K562 (cell line): ENCODE results near the gene ID4. TPM values are rescaled to one million over a fixed set of nuclear protein-coding genes. Genes with fewer than 3 reads are reported as not detected.

Experiments used
- ATAC-seq: fragments of 200-7000 bp; cut with Tn5 transposase; 3 replicates; pipeline ENCODE4 v1.9.1; 2020; ENCODE audit warnings: moderate library complexity
- BruUV-seq: library from RNA; stranded (reverse); fragments of 400-500 nt; replicated peaks from 2 replicates; lab custom pipeline; 2021; lab: Mats Ljungman, UMichigan
- CTCF ChIA-PET: fragments of 300-600 bp; formaldehyde crosslinking; extraction: SDS; loops from one replicate; lab custom pipeline; 2021; ENCODE audit warnings: low intra/inter-chr PET ratio; lab: Yijun Ruan, JAX
- POLR2A ChIA-PET: fragments of 300-600, 350-650 bp; sonication (Branson Sonifier 250); formaldehyde crosslinking; extraction: SDS; loops from one replicate; lab custom pipeline; 2021; ENCODE audit warnings: antibody characterized with exemption, inconsistent platforms; lab: Yijun Ruan, JAX
- DNase-seq, 4 experiments: peaks; one replicate each; pipeline versions ENCODE4 v3.0.0 to v3.0.0-alpha.2; 2011 to 2018; ENCODE audit warnings: low spot score in 3 of 4, mixed read lengths in 3 of 4; ENCODE audit errors: extremely low read depth in 1 of 4
- FAIRE-seq: peaks from 2 replicates; lab custom pipeline; 2011; peaks lifted over from hg19 to GRCh38; lab: Jason Lieb, UNC
- H2AFZ ChIP-seq: 2 replicates; pipeline ENCODE4 v1.6.0; 2011; ENCODE audit warnings: low read depth, low read length, control low read depth, inconsistent platforms
- H3K27ac ChIP-seq: fragments of 200-600 bp; 3 replicates; pipeline ENCODE4 v1.8.0; 2011; ENCODE audit warnings: low read depth, mild to moderate bottlenecking, control low read depth, inconsistent platforms, low read length, moderate library complexity, mixed read lengths; ENCODE audit errors: extremely low read depth
- H3K27me3 ChIP-seq, 2 experiments: fragments of 300-600 bp in 1 of 2; 2 replicates in 1 of 2; 3 replicates in 1 of 2; pipeline versions ENCODE4 v1.6.0 to v1.8.0; 2011; ENCODE audit warnings: inconsistent platforms in 2 of 2, low read length in 2 of 2, mild to moderate bottlenecking in 1 of 2, mixed read lengths in 1 of 2, moderate library complexity in 1 of 2; ENCODE audit not compliant: control insufficient read depth in 2 of 2, insufficient read depth in 2 of 2
- H3K36me3 ChIP-seq: fragments of 300-600 bp; 3 replicates; pipeline ENCODE4 v1.8.0; 2011; ENCODE audit warnings: mild to moderate bottlenecking, low read length, inconsistent platforms; ENCODE audit not compliant: control insufficient read depth, insufficient read depth
- H3K4me1 ChIP-seq, 2 experiments: fragments of 200-600 bp in 1 of 2; replicated peaks in 1 of 2; 2 replicates in 1 of 2; 3 replicates in 1 of 2; pipeline versions ENCODE4 v1.5.1 to v1.8.0; 2011; ENCODE audit warnings: inconsistent platforms in 2 of 2, low read length in 2 of 2, mild to moderate bottlenecking in 1 of 2, mixed read lengths in 1 of 2, moderate library complexity in 1 of 2; ENCODE audit not compliant: control insufficient read depth in 2 of 2, insufficient read depth in 2 of 2
- H3K4me2 ChIP-seq: 2 replicates; pipeline ENCODE4 v1.6.1; 2011; ENCODE audit warnings: low read length, control low read depth, inconsistent platforms, mixed read lengths; ENCODE audit not compliant: insufficient read depth
- H3K4me3 ChIP-seq: fragments of 200-600 bp; sonication (generic), shearing (Covaris generic); 2 replicates; pipeline ENCODE4 v1.5.1; 2016; ENCODE audit warnings: control low read depth, inconsistent platforms
- H3K79me2 ChIP-seq: fragments of 200-600 bp; 3 replicates; pipeline ENCODE4 v1.8.0; 2011; ENCODE audit warnings: low read length, inconsistent platforms; ENCODE audit not compliant: control insufficient read depth, insufficient read depth
- H3K9ac ChIP-seq, 2 experiments: 2 replicates each; pipeline versions ENCODE4 v1.6.0 to v1.6.1; 2011; ENCODE audit warnings: low read depth in 2 of 2, low read length in 2 of 2, control low read depth in 1 of 2, inconsistent platforms in 1 of 2, mild to moderate bottlenecking in 1 of 2, mixed read lengths in 1 of 2; ENCODE audit not compliant: insufficient read depth in 1 of 2
- H3K9me1 ChIP-seq: one replicate; pipeline ENCODE4 v1.6.0; 2011; ENCODE audit warnings: inconsistent platforms, mild to moderate bottlenecking, low read length, moderate library complexity; ENCODE audit not compliant: control insufficient read depth, insufficient read depth
- H3K9me3 ChIP-seq: replicated peaks from 2 replicates; pipeline ENCODE4 v1.5.1; 2011; ENCODE audit warnings: low read depth, low read length, inconsistent platforms; ENCODE audit not compliant: control insufficient read depth, insufficient read depth
- H4K20me1 ChIP-seq: replicated peaks from 2 replicates; pipeline ENCODE4 v1.6.1; 2011; ENCODE audit warnings: low read length, inconsistent platforms, mixed read lengths; ENCODE audit not compliant: control insufficient read depth, insufficient read depth
- BRD4 ChIP-seq: fragments of 200-600 bp; sonication (generic); IDR thresholded peaks from 2 replicates; pipeline ENCODE4 v1.6.1; 2017; ENCODE audit warnings: inconsistent platforms
- CXXC5 ChIP-seq: fragments of 250-450 bp; sonication (Bioruptor Pico); IDR thresholded peaks from 2 replicates; pipeline ENCODE4 v1.8.0; 2022; ENCODE audit warnings: inconsistent platforms, mild to moderate bottlenecking, moderate library complexity
- DMBX1 ChIP-seq: fragments of 250-450 bp; sonication (Bioruptor Pico); IDR thresholded peaks from 2 replicates; pipeline ENCODE4 v1.8.0; 2022; ENCODE audit warnings: inconsistent platforms, mild to moderate bottlenecking, moderate library complexity, borderline replicate concordance
- FIP1L1 ChIP-seq: fragments of 200-400 bp; formaldehyde crosslinking; IDR thresholded peaks from 2 replicates; pipeline ENCODE4 v1.6.1; 2018; ENCODE audit warnings: mild to moderate bottlenecking, low read depth, low read length; ENCODE audit not compliant: poor library complexity, severe bottlenecking
- FOXA1 ChIP-seq: fragments of 450-650 bp; IDR thresholded peaks from 2 replicates; pipeline ENCODE4 v1.6.1; 2016; ENCODE audit warnings: mild to moderate bottlenecking, borderline replicate concordance
- KAT7 ChIP-seq: sonication (generic); formaldehyde crosslinking; IDR thresholded peaks from 2 replicates; pipeline ENCODE4 v1.8.0; 2022; ENCODE audit warnings: missing genetic modification reagents, mild to moderate bottlenecking, borderline replicate concordance
- NR2F6 ChIP-seq: fragments of 450-650 bp; formaldehyde crosslinking; IDR thresholded peaks from 2 replicates; pipeline ENCODE4 v1.4.0; 2020; ENCODE audit warnings: mild to moderate bottlenecking
- SAP30 ChIP-seq: fragments of 200-600 bp; sonication (generic); IDR thresholded peaks from 2 replicates; pipeline ENCODE4 v1.6.1; 2012; ENCODE audit warnings: borderline replicate concordance, low read depth, mild to moderate bottlenecking, moderate library complexity, low read length, control low read depth, inconsistent platforms; ENCODE audit not compliant: insufficient read depth, poor library complexity, severe bottlenecking
- TARDBP ChIP-seq: fragments of 450-650 bp; IDR thresholded peaks from 2 replicates; pipeline ENCODE4 v1.6.1; 2016
- TSHZ1 ChIP-seq: fragments of 250-450 bp; sonication (Bioruptor Pico); IDR thresholded peaks from 2 replicates; pipeline ENCODE4 v1.4.0; 2020; ENCODE audit warnings: mild to moderate bottlenecking, moderate library complexity
- WGBS: fragments of 100-300 bp; shearing (Covaris generic); methylation state at CpG from one replicate; pipeline ENCODE4 v1.1.6; 2016; ENCODE audit warnings: low coverage, mixed read lengths; ENCODE audit not compliant: insufficient coverage; ENCODE audit errors: missing lambda C conversion rate; 5-methylcytosine and 5-hydroxymethylcytosine counted together
- in situ Hi-C: fragments of 300-500 bp; cut with MboI; formaldehyde crosslinking; loops from 4 replicates; pipeline ENCODE4 v1.15.0; 2018; ENCODE audit warnings: inconsistent platforms, mixed read lengths
- intact Hi-C: fragments of 100-400 bp; cut with micrococcal nuclease; formaldehyde crosslinking; loops from 2 replicates; pipeline ENCODE4 v1.14.2; 2022
- polyA plus RNA-seq, 8 experiments: library from polyadenylated mRNA; depleted of rRNA in 4 of 8; stranded (reverse) in 5 of 8; unstranded in 3 of 8; fragments of >200 nt; fragmentation: Nextera tagmentation in 2 of 8; fragmentation: Illumina TruSeq in 1 of 8; extraction: Ambion mirVana in 2 of 8; extraction: Trizol in 1 of 8; gene quantifications; 2 replicates each; pipeline versions ENCODE4 v1.2.1 to v1.2.3, GENCODE V29; 2011 to 2014; ENCODE audit warnings: inconsistent platforms in 1 of 8, missing spikeins in 1 of 8
- total RNA-seq, 7 experiments: library from RNA; depleted of rRNA in 6 of 7; stranded (reverse); fragments of >200 nt in 6 of 7; fragmentation: Illumina TruSeq in 2 of 7; extraction: Trizol in 2 of 7; gene quantifications; 2 replicates each; pipeline versions ENCODE4 v1.2.1 to v1.2.3, GENCODE V29; 2011 to 2021; ENCODE audit warnings: low replicate concordance in 1 of 7

Gene ID4
- total and polyA plus RNA-seq, 9 of the 15 experiments (the other 6 are each of a cell fraction or from before 2014, with no cell fraction given) = not detected

DNA sequence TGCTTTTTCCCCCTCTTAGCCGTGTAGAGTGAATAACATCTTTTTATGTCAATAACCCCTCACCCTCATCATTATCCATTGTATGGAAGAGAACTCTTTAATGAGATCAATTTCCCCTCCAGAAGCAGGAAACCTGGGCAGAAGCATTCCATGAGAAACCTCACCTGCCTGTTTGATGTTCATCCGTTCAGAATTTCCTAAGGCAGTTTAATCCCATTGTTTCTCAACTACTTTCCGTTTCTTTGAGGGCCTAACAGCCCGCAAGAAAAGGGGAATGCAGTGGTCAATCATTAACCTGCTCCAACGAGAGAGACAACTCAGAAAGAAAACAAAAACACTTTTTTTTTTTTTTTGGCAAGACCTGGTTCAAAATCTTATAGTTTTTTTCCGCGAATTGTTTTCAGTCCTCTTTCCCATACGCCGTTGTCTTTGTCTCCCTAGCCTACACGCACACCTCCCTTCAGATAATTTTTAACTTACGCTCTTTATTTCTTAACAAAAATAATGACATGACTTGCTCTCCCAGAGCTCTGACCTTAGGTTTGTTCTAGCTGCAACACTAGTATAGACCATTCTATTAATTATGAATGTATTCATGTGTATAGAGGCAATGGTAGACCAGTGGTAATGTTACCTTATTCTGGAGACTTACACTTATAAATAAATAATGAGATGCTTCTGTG lies 25.6 kb upstream of the ID4 start:
- ATAC-seq (no peak), FAIRE-seq (no peak), DNase-seq (no peak)
- H3K9me3 ChIP-seq = no peaks in the 10 kb centered on the region
- CTCF ChIA-PET = no interaction called here
- H3K27me3 ChIP-seq = peaks cover 3 to 6% of the 10 kb centered on the region in 2 experiments; a peak in 3 of 5 replicates
- H3K27ac ChIP-seq = no peak overlapping the region
- no peaks in the 10 kb centered on the region for H4K20me1 ChIP-seq
- WGBS = under 1% methylated on average over 11 of the region's 11 CpGs
- no peaks in the 10 kb centered on the region for H3K36me3 ChIP-seq
- POLR2A ChIA-PET = no interaction called here
- no peaks in the 10 kb centered on the region for H3K9me1 ChIP-seq
- no peak overlapping the region for H2AFZ ChIP-seq
- H3K4me1 ChIP-seq = peaks cover 0 to 6% of the 10 kb centered on the region in 2 experiments; a peak in 1 of 5 replicates
- H3K9ac ChIP-seq = no peak overlapping the region
- in situ Hi-C loops = no loop called here
- no peak overlapping the region for H3K4me3 ChIP-seq
- no peaks in the 10 kb centered on the region for H3K79me2 ChIP-seq
- intact Hi-C loops = loop anchor here (5.0 kb wide), 1 partner anchor 246 kb away; no protein-coding TSS in a partner anchor
- TF ChIP-seq DMBX1 (CRISPR knock-in tag) (no peak), NR2F6 (no peak), CXXC5 (no peak), SAP30 (no peak), KAT7 (CRISPR knock-in tag) (no peak), FOXA1 (no peak), BRD4 (no peak), TARDBP (no peak), TSHZ1 (CRISPR knock-in tag) (no peak), FIP1L1 (no peak)
- TF ChIP-seq, all 486 proteins: peak for 0
- no TSS peak for BruUV-seq
- no peak overlapping the region for H3K4me2 ChIP-seq
